ENCODE data around the gene MAP1LC3A. TPM values are rescaled to one million over a fixed set of nuclear protein-coding genes. Genes with fewer than 3 reads are reported as not detected.

MAP1LC3A gene
- total RNA-seq, 1 donor from 2014 or later: 51.6 TPM

GRCh38 chr20:34604980-34605788, 46.7 kb downstream of the MAP1LC3A start:
- intact Hi-C loops (cut with DNase I): no loop called here

GRCh38 chr20:34607066-34607465, 48.5 kb downstream of the MAP1LC3A start:
- no peak for TF ChIP-seq CTCF (IDR thresholded peaks at IDR 0.05)

More at GRCh38 chr20:34604980-34605788, 46.7 kb downstream of the MAP1LC3A start:
- ATAC-seq: no peak
- Histone ChIP-seq H3K4me3 (no peak overlapping the region), H3K36me3 (no peaks in the 10 kb centered on the region), H3K9me3 (no peaks in the 10 kb centered on the region), H3K4me1 (no peaks in the 10 kb centered on the region), H3K27ac (no peak overlapping the region), H3K27me3 (ENCODE audit: low read depth) (no peaks in the 10 kb centered on the region)
- no peak for DNase-seq
- TF ChIP-seq CTCF (IDR thresholded peaks at IDR 0.05): no peak

More at GRCh38 chr20:34607066-34607465, 48.5 kb downstream of the MAP1LC3A start:
- intact Hi-C loops (cut with DNase I): no loop called here
- H3K36me3 ChIP-seq: no peaks in the 10 kb centered on the region
- H3K4me1 ChIP-seq: no peaks in the 10 kb centered on the region
- no peaks in the 10 kb centered on the region for H3K27me3 ChIP-seq (ENCODE audit: low read depth)
- no peaks in the 10 kb centered on the region for H3K9me3 ChIP-seq
- H3K4me3 ChIP-seq: no peak overlapping the region
- DNase-seq: no peak
- H3K27ac ChIP-seq: no peak overlapping the region
- no peak for ATAC-seq

Other genes starting within 250 kb of the MAP1LC3A start
- gene ITCH, start 195.4 kb upstream of the MAP1LC3A start, total RNA-seq: 57.5 TPM
- gene DYNLRB1, start 42.3 kb upstream of the MAP1LC3A start, total RNA-seq: 161 TPM
- 13.8 TPM for gene PIGU, start 118.4 kb downstream of the MAP1LC3A start, total RNA-seq
- 13.6 TPM for gene TP53INP2, start 145.6 kb downstream of the MAP1LC3A start, total RNA-seq